B cell (primary cell): ENCODE results near the gene LSM4. TPM values are rescaled to one million over a fixed set of nuclear protein-coding genes. Genes with fewer than 3 reads are reported as not detected.

Source experiments
- ATAC-seq: fragments of 200-7000 bp; cut with Tn5 transposase; one replicate; pipeline ENCODE4 v1.10.0; 2021; ENCODE audit warnings: low read depth, mild to moderate bottlenecking, moderate number of reproducible peaks, moderate library complexity
- CTCF ChIA-PET: fragments of 350-600 bp; sonication (Branson Sonifier 250); formaldehyde crosslinking; loops from one replicate; lab custom pipeline; 2021; ENCODE audit warnings: antibody characterized with exemption, inconsistent platforms; lab: Charles Lee
- POLR2A ChIA-PET: fragments of 350-600 bp; sonication (Branson Sonifier 250); formaldehyde crosslinking; loops from one replicate; lab custom pipeline; 2021; ENCODE audit warnings: antibody characterized with exemption; lab: Charles Lee
- DNase-seq: peaks from one replicate; pipeline ENCODE4 v3.0.0; 2013
- H2AFZ ChIP-seq: 2 replicates; pipeline ENCODE4 v1.6.1; 2012; ENCODE audit warnings: mild to moderate bottlenecking, low read depth, low read length; ENCODE audit not compliant: insufficient read depth, poor library complexity, severe bottlenecking
- H3K27ac ChIP-seq, 2 donors: 1 replicate in 1 of 2; 2 replicates in 1 of 2; pipeline ENCODE4 v1.5.1; 2012 to 2013; ENCODE audit warnings: low read length in 2 of 2, mild to moderate bottlenecking in 2 of 2, moderate library complexity in 1 of 2
- H3K27me3 ChIP-seq, 4 experiments: fragments of 200-600 bp in 1 of 4; sonication (generic) in 1 of 4; replicated peaks in 1 of 4; 1 replicate in 2 of 4; 2 replicates in 2 of 4; pipeline versions ENCODE4 v1.6.1 to v1.7.0; 2013 to 2016; ENCODE audit warnings: low read length in 3 of 4, mild to moderate bottlenecking in 2 of 4, mixed read lengths in 1 of 4, moderate library complexity in 1 of 4; ENCODE audit not compliant: insufficient read depth in 4 of 4, control insufficient read depth in 3 of 4; ENCODE audit errors: control extremely low read depth in 1 of 4
- H3K36me3 ChIP-seq, 2 experiments: replicated peaks in 1 of 2; 1 replicate in 1 of 2; 2 replicates in 1 of 2; pipeline versions ENCODE4 v1.6.1 to v1.7.1; 2013; ENCODE audit warnings: low read length in 1 of 2; ENCODE audit not compliant: insufficient read depth in 2 of 2, control insufficient read depth in 1 of 2; ENCODE audit errors: control extremely low read depth in 1 of 2, extremely low read depth in 1 of 2
- H3K4me1 ChIP-seq, 2 donors: fragments of 200-600 bp in 1 of 2; sonication (generic) in 1 of 2; 1 replicate in 1 of 2; 2 replicates in 1 of 2; pipeline versions ENCODE4 v1.5.1 to v1.6.1; 2013 to 2017; ENCODE audit warnings: low read length in 2 of 2; ENCODE audit not compliant: control insufficient read depth in 2 of 2, insufficient read depth in 2 of 2
- H3K4me2 ChIP-seq: replicated peaks from 2 replicates; pipeline ENCODE3; 2012; ENCODE audit warnings: mild to moderate bottlenecking, low read depth, low read length; ENCODE audit not compliant: poor library complexity, severe bottlenecking
- H3K4me3 ChIP-seq, 5 experiments: fragments of 200-600 bp in 1 of 5; sonication (generic) in 1 of 5; 1 replicate in 3 of 5; 2 replicates in 2 of 5; pipeline versions ENCODE4 v1.5.1 to v1.7.0; 2011 to 2016; ENCODE audit warnings: low read length in 4 of 5, mild to moderate bottlenecking in 4 of 5, low read depth in 2 of 5, control low read depth in 1 of 5, moderate library complexity in 1 of 5; ENCODE audit not compliant: insufficient read depth in 1 of 5; ENCODE audit errors: control extremely low read depth in 1 of 5, extremely low read depth in 1 of 5
- H3K79me2 ChIP-seq: fragments of 200-600 bp; sonication (generic); one replicate; pipeline ENCODE4 v1.6.0; 2016; ENCODE audit warnings: low read length; ENCODE audit not compliant: control insufficient read depth, insufficient read depth
- H3K9ac ChIP-seq: fragments of 200-600 bp; sonication (generic); 2 replicates; pipeline ENCODE4 v1.6.1; 2017; ENCODE audit warnings: mild to moderate bottlenecking, low read length, moderate library complexity
- H3K9me3 ChIP-seq, 3 donors: one replicate each; pipeline versions ENCODE4 v1.6.1 to v1.7.1; 2013; ENCODE audit warnings: low read length in 2 of 3; ENCODE audit not compliant: control insufficient read depth in 2 of 3, insufficient read depth in 1 of 3; ENCODE audit errors: control extremely low read depth in 1 of 3
- H4K20me1 ChIP-seq: 2 replicates; pipeline ENCODE4 v1.6.0; 2012; ENCODE audit warnings: mild to moderate bottlenecking, low read length; ENCODE audit not compliant: insufficient read depth, control insufficient read depth, poor library complexity, severe bottlenecking
- H3K27ac Mint-ChIP-seq: one replicate; pipeline ENCODE4 v1.8.0; 2021; ENCODE audit warnings: mixed read lengths
- H3K27me3 Mint-ChIP-seq: one replicate; pipeline ENCODE4 v1.8.0; 2021; ENCODE audit warnings: mixed read lengths
- H3K4me1 Mint-ChIP-seq: one replicate; pipeline ENCODE4 v1.8.0; 2021; ENCODE audit warnings: mixed read lengths
- H3K4me3 Mint-ChIP-seq: one replicate; pipeline ENCODE4 v1.8.0; 2021; ENCODE audit warnings: mixed read lengths
- H3K9me3 Mint-ChIP-seq: one replicate; pipeline ENCODE4 v1.8.0; 2022; ENCODE audit warnings: mixed read lengths; ENCODE audit not compliant: insufficient read depth
- EZH2 ChIP-seq: IDR thresholded peaks from 2 replicates; pipeline ENCODE4 v1.6.1; 2012; ENCODE audit warnings: borderline replicate concordance, low read depth, mild to moderate bottlenecking, moderate library complexity, low read length; ENCODE audit not compliant: insufficient read depth, poor library complexity, severe bottlenecking
- WGBS: methylation state at CpG from one replicate; pipeline ENCODE4 v1.1.5; 2013; ENCODE audit warnings: missing lambda C conversion rate; ENCODE audit not compliant: insufficient coverage; 5-methylcytosine and 5-hydroxymethylcytosine counted together
- intact Hi-C: fragments of 100-400 bp; cut with micrococcal nuclease; formaldehyde crosslinking; loops from one replicate; pipeline ENCODE4 v1.10.0; 2022
- polyA plus RNA-seq: library from polyadenylated mRNA; depleted of rRNA; stranded (reverse); fragments of >200 nt; gene quantifications from 2 replicates; pipeline ENCODE4 v1.2.3, GENCODE V29; 2012
- total RNA-seq, 2 donors: library from RNA; stranded (reverse); fragments of 120-200 nt in 1 of 2; gene quantifications; 1 replicate in 1 of 2; 2 replicates in 1 of 2; pipeline versions ENCODE4 v1.2.3 to v1.2.4, GENCODE V29; 2013 to 2022
- TF ChIP-seq, protein P1 (sequence below): fragments of 200-600 bp; IDR thresholded peaks from one replicate; pipeline ENCODE4 v1.8.0; 2022; ENCODE audit warnings: antibody characterized with exemption, mild to moderate bottlenecking

The LSM4 gene
- total and polyA plus RNA-seq, 2 donors (not counting 1 experiment from before 2014, with no cell fraction given), result 66.3 to 86.1 TPM

DNA sequence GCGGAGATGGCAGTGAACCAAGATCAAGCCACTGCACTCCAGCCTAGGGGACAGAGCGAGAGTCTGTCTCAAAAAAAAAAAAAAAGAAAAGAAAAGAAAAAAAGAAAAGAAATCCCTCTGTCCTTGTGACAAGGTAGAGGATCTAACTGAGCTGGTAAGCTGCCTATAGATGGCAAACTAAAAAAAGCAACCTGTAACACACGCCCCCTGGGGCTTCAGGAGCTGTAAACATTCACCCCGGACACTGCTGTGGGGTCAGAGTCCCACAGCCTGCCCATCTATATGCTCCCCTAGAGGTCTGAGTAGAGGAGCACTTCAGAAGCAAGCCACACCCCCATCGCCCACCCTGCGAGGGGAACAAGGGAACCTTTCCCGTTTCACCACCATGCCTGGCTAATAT, 13.2 kb upstream of the LSM4 start:
- ChIA-PET POLR2A (interaction anchor here (0.5 to 0.7 kb wide), 2 partner anchors 137 to 151 kb away, joined by 3 to 4 read pairs; no protein-coding TSS in a partner anchor), CTCF (interaction anchor here (0.9 to 1.7 kb wide), 5 partner anchors 10 to 128 kb away, joined by 3 to 5 read pairs (median 3); no protein-coding TSS in a partner anchor)
- H3K36me3 ChIP-seq, result no peaks in the 10 kb centered on the region
- WGBS, result 76% methylated on average over 2 of the region's 7 CpGs
- H2AFZ ChIP-seq, result no peak overlapping the region
- H3K4me1 ChIP-seq, result peaks cover 7 to 12% of the 10 kb centered on the region in 2 donors
- no peak overlapping the region for H3K27ac ChIP-seq
- H3K9me3 Mint-ChIP-seq, result no peaks in the 10 kb centered on the region
- H3K4me2 ChIP-seq, result no peak overlapping the region
- intact Hi-C loops, result no loop called here
- H3K9ac ChIP-seq, result no peak overlapping the region
- no peak overlapping the region for H3K27ac Mint-ChIP-seq
- H3K27me3 ChIP-seq, result peaks cover 0 to 7% (median 0%) of the 10 kb centered on the region in 4 experiments
- no peak for ATAC-seq
- peaks cover 3% of the 10 kb centered on the region for H3K79me2 ChIP-seq
- no peaks in the 10 kb centered on the region for H4K20me1 ChIP-seq
- peaks cover 3% of the 10 kb centered on the region for H3K27me3 Mint-ChIP-seq
- H3K4me3 Mint-ChIP-seq, result no peak overlapping the region
- TF ChIP-seq EZH2, result no peak
- TF ChIP-seq, protein P1, sequence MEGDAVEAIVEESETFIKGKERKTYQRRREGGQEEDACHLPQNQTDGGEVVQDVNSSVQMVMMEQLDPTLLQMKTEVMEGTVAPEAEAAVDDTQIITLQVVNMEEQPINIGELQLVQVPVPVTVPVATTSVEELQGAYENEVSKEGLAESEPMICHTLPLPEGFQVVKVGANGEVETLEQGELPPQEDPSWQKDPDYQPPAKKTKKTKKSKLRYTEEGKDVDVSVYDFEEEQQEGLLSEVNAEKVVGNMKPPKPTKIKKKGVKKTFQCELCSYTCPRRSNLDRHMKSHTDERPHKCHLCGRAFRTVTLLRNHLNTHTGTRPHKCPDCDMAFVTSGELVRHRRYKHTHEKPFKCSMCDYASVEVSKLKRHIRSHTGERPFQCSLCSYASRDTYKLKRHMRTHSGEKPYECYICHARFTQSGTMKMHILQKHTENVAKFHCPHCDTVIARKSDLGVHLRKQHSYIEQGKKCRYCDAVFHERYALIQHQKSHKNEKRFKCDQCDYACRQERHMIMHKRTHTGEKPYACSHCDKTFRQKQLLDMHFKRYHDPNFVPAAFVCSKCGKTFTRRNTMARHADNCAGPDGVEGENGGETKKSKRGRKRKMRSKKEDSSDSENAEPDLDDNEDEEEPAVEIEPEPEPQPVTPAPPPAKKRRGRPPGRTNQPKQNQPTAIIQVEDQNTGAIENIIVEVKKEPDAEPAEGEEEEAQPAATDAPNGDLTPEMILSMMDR, result no peak
- H3K4me1 Mint-ChIP-seq, result peaks cover 8% of the 10 kb centered on the region
- DNase-seq, result no peak
- H3K9me3 ChIP-seq, result no peaks in the 10 kb centered on the region
- H3K4me3 ChIP-seq, result no peak overlapping the region

GRCh38 chr19:18333680-18334079, 10.8 kb upstream of the LSM4 start:
- H3K4me2 ChIP-seq, result no peak overlapping the region
- Mint-ChIP-seq H3K9me3 (no peaks in the 10 kb centered on the region), H3K27me3 (peaks cover 3% of the 10 kb centered on the region), H3K4me3 (no peak overlapping the region), H3K27ac (no peak overlapping the region), H3K4me1 (peaks cover 5% of the 10 kb centered on the region)
- H3K27ac ChIP-seq, result no peak overlapping the region
- TF ChIP-seq, protein P1, result no peak
- TF ChIP-seq EZH2, result no peak
- no peak overlapping the region for H3K4me3 ChIP-seq
- DNase-seq, result no peak
- no peaks in the 10 kb centered on the region for H3K79me2 ChIP-seq
- ChIA-PET CTCF (interaction anchor here (0.9 to 4.1 kb wide), 3 partner anchors 55 to 82 kb away, joined by 5 to 22 read pairs (median 5); no protein-coding TSS in a partner anchor), POLR2A (no interaction called here)
- H3K27me3 ChIP-seq, result peaks cover 0 to 7% (median 0%) of the 10 kb centered on the region in 4 experiments
- H3K9ac ChIP-seq, result no peak overlapping the region
- no peak overlapping the region for H2AFZ ChIP-seq
- WGBS, result 93% methylated on average over 3 of the region's 6 CpGs
- no peaks in the 10 kb centered on the region for H3K9me3 ChIP-seq
- intact Hi-C loops, result no loop called here
- ATAC-seq, result no peak
- H3K36me3 ChIP-seq, result no peaks in the 10 kb centered on the region
- H3K4me1 ChIP-seq, result peaks cover 3 to 4% of the 10 kb centered on the region in 2 donors
- no peaks in the 10 kb centered on the region for H4K20me1 ChIP-seq
